Heart left ventricle (tissue), 13 donors: ENCODE data around the gene BAZ1B.

Source experiments
- CTCF ChIP-seq, 12 donors: fragments of 200-600 bp; sonication (generic) in 4 of 12; IDR thresholded peaks; one replicate each; pipeline versions ENCODE4 v1.5.0 to v1.8.0; 2018 to 2022; ENCODE audit warnings: antibody characterized with exemption in 12 of 12, mild to moderate bottlenecking in 5 of 12
- POLR2A ChIP-seq, 2 donors: fragments of 450-650 bp; IDR thresholded peaks; one replicate each; pipeline ENCODE4 v1.6.1; 2017; ENCODE audit warnings: antibody characterized with exemption in 2 of 2, mild to moderate bottlenecking in 2 of 2, moderate library complexity in 2 of 2
- donor health status: ischemic (EF 13 %, LVEDD 7.1; RV severe dilation, severe dysfunction).
- donor health status: DM: no; HTN: yes; CAD: no.
- donor health status: DM: no; HTN: no; CAD: no.
- donor health status: ischemic (EF 25% LVEDD 6.9; RV normal size, moderate dysfunction).
- donor health status: ischemic (EF 25% LVEDD 5.7; RV mildly dilated, moderate dysfunction).
- donor health status: ischemic (EF 35%, LVEDD 5.7; RV mildly dilated, moderate dysfunction).
- donor health status: nonischemic (EF 11% LVEDD 7.7; RV severe dilation, severe dysfunction).
- donor health status: DM: yes; HTN: yes; CAD: no.
- donor health status: PGD.
- donor health status: ischemic (EF 29% LVEDD 5.4; RV normal size, mild dysfunction).
- donor health status: nonischemic (EF 23%, LVEDD 6.1; RV moderate dilation, normal function).

- TF ChIP-seq POLR2A (IDR thresholded peaks at IDR 0.05) (no peak), CTCF (IDR thresholded peaks at IDR 0.05) (no peak)
Measured at GRCh38 chr7:73447121-73447733, 74.9 kb downstream of the BAZ1B start.
